GM19324 (cell line): Measurements from ENCODE around the gene CADM1.

Experiments used
- ATAC-seq: cut with Tn5 transposase; IDR thresholded peaks from one replicate; pipeline ENCODE4 v1.9.1; 2021; ENCODE audit warnings: mild to moderate bottlenecking, moderate library complexity; ENCODE audit not compliant: unreplicated experiment, low FRiP score

Gene CADM1

DNA sequence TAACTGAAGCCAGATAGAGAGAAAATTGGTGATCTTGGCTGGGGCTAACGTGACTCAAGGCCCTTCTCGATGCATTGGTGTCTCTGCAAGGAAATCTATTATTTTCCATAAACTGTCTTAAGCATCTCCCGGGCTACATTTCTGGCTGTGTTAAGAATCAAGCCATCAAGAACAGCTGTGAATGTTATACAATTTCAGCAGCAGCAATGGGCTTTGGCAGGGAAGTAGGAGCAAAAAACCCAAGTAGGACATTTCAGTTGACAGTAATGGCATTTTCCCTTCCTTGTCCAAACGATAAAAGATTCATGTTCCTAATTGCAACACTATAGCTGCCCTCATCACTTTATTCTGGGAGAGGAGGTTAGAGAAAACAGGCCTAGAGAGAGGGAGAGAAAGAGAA, 335.0 kb downstream of the CADM1 start:
- ATAC-seq: no peak

DNA sequence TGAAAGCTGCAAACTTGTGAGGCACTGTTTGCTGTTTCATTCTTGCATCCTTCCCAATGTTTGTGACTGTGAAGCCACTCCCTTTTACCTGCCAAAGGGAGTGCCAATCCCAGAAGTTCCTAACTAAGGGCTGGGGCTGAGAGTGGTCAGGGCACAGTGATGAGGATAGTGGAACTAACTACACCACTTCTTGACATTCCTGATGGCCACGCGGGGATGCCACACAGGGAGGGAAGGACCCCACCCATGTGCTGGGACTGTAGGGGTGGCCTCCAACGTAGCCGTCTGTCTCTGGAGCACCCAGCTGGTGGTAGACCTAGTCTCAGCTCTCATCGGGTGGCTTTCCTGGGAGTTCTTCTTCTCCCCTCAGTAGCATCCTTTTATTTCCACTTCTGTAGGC, 335.5 kb downstream of the CADM1 start:
- ATAC-seq: no peak

DNA sequence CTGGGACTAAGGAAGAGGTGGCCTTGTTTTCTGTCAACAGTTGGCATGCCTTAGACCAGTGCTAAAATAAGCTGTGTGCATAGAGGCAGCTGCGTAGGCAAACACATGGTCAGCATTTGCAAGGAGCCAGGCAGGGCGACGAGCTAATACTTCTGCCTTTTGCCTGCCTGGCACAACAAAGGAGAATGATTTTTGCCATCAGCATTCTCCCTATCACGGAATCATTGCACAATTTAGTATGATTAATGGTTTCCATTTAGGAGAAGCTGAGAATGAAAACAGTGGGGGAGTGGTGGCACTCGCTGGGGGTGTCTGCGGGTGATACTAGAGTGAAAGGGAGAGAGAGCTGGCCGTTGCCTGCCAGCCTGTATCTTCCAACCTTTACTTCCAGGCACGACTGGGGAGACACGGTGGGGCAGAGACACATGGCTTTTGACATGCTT, 336.0 kb downstream of the CADM1 start:
- ATAC-seq: no peak

DNA sequence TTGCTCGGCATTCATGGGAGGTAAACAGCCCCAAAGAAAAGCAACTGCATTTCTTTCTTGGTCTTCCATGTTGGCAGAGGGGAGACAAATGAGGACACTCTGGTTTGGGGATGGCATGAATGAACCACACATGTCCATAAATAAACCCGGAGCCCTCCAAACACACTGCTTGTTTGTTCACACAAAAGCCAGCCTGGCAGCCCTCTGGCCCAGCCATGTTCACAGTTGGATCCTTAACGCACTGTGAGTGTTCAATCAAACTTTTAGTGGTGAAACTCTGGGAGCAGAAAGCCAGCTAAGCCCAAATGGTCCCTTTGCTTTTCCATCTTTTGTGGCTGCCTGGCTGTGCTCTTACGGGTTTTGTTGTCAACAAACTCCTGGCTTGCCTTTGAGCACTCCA, 336.8 kb downstream of the CADM1 start:
- no peak for ATAC-seq

DNA sequence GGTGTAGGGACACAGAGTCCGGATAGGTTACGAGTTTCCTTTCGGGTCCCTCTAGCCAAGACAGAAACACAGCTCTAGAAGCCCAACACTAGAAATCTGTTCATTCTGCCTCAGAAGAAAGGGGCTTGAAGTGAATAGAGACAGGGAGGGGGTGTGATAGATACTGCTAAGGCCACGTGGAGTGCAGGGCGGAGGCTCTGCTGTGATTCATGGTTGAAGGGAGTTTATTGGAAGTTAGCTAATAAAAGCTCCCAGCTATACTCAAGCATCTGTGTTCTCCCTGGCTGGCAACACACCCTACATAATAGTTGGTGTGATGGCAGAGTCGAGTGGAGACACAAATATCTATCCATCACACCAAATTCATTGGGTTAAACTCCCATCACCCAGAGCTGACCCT, 337.4 kb downstream of the CADM1 start:
- ATAC-seq: no peak

DNA sequence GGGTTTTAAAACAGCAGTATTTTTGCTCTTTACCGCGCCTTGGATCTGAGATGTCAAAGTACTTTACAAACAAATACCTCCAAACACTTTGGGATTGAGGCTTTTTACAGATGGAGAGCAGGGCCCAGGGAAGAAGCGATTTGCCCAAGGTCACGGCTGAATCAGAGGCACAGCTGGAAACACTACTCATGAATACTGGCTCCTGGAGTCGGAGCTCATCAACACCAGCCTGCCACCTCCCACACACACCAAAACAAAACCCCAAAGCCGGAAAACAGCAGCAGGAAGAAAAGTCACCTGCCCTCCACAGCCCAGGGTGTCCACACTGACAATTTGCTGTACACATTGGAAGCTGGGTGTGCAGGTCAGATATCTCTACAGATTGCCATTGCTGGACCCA, 339.4 kb downstream of the CADM1 start:
- ATAC-seq: no peak

DNA sequence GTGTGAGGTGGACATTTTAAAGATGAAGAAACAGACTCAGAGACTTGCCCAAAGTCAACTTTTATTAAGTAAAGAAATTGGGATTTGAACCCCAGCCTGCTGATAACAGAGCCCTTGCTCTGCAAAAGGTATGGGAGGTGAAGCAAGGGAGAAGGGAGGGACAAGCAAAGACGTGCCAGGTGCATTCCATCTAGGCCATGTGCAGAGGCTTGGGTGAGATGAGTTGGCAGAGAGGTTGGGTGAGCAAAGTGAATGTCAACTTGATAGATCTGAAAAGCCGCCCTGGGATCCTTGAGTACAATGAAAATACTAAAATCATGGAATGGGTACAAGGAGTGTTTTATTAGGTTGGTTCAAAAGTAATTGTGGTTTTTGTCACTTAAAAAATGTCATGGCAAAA, 341.3 kb downstream of the CADM1 start:
- ATAC-seq: no peak

DNA sequence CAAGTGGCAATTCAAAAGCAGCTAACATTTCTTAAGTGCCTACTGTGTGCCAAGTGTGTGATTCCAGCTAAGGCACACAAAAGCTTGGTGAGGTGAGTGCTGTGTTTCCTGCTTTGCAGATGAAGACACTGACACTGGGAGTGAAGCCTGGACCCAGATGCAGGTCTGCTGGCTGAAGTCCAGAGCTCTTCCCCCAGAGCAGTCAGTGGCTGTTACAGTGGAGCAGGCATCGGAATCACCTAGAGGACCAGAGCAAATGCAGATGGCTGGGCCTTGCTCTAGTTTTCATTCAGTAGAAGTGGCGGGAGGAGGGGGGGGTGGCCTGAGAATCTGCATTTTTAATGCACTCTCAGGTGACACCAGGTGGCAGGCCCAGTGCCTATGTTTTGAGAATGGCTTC, 342.3 kb downstream of the CADM1 start:
- ATAC-seq: no peak

DNA sequence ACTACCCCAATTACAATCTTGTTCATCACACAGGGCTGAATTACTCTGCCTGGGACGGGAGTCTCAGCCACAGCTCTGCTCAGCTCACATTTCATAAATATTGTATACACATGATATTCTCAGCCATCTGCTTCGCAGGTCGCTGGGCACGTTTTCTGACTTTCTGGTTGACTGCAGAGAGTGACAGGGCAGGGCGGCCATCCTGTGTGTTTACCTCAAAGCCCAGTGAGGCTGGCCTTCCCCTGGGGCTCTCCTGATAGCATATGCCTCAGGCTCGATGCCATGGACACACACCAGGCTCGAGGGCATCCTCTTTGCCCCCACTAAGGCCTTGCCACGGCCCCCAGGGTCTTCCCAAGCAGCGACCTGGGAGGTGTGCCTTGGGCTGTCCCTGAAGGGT, 345.0 kb downstream of the CADM1 start:
- no peak for ATAC-seq

DNA sequence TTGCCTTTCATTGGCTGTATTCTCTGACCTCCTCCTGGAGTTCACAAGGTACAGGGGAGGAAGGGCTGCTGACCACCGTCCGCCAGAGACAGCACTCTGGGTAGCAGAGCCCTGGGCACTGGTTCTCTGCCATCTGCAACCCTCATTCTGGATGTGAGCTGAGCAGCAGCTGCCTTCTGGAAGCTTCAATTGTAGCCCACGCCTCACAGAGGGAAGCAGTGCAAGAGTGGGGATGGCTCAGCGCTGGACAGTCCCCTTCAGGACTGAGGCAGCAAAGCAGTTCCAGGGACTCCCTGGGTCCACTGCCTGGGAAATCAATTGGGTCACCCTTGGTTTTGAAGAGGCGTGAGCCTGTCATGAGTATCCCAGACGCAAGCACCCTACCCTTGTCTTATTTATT, 346.2 kb downstream of the CADM1 start:
- ATAC-seq: no peak

DNA sequence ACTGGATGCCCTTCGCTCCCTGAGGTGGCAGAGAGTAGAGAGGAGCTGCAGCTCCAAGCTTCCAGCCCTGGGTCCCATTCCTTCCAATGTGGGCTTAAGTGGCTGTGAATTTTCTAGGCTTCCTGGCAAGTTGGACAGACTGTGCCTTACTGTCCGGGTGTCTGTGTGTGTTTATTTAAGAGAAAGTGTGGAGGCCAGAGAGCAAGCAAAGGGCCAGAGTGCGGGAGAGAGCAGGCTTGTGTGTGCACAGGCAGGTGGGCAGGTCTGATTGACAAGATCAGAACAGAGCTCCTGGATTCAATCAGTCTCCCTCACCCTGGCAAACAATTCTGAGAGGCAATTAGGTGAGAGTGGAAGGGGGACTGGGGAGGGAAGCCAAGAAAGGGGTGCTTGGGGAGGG, 347.0 kb downstream of the CADM1 start:
- ATAC-seq: no peak

DNA sequence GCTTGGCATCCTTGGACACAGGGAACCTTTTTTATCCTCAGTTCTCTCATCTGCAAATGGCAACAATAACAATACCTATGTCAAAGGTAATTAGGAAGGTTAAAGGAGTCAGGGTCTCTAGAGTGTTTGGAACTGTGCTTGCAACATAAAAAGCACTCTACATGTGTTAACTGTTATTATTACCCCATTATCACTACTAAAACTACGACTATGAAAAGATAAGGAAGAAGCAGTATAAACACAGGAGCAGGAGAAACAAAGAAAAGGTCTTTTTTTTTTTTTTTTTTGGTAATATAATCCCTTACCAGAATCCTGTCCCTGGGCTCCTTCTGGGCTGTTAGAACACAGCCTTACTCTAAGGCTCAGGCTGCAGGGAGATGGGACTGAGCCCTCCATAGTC, 348.2 kb downstream of the CADM1 start:
- ATAC-seq: no peak

DNA sequence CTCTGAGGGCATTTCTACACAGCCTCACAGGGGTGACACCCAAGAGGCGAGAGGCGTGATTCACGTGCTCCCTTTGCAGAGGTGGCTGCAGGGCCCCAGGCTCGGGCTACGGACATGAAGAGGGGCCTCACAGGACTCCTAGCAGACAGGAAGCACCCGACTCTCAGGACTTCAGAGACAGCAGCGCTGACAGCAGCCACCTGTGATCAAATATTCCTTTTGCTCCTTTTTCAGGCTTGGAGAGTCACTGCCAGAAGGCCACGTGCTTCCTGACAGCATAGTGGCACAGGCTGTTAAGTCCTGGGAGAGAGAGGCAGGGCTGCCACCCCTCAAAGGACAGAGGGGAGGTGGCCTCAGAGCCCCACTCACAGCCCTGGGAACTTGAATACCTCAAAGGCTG, 348.9 kb downstream of the CADM1 start:
- ATAC-seq: no peak

DNA sequence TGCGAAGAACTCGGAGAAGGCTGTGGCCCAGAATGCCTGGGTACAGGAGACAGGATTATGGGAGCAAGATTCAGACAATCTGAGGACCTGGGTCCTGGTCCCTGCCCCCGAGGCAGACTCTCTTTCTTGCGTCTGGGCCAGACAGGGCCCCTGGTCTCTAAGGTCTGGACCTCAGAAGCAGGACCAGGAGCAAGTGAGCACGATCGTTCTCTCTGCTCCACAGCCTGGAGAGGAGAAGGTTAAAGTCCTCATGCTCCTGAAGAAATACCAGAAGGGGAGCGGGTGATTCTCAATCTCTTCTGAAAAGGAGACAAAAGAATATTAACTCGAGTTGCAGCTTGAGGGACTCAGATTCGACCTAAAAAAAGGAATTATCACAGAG, 349.9 kb downstream of the CADM1 start:
- no peak for ATAC-seq

DNA sequence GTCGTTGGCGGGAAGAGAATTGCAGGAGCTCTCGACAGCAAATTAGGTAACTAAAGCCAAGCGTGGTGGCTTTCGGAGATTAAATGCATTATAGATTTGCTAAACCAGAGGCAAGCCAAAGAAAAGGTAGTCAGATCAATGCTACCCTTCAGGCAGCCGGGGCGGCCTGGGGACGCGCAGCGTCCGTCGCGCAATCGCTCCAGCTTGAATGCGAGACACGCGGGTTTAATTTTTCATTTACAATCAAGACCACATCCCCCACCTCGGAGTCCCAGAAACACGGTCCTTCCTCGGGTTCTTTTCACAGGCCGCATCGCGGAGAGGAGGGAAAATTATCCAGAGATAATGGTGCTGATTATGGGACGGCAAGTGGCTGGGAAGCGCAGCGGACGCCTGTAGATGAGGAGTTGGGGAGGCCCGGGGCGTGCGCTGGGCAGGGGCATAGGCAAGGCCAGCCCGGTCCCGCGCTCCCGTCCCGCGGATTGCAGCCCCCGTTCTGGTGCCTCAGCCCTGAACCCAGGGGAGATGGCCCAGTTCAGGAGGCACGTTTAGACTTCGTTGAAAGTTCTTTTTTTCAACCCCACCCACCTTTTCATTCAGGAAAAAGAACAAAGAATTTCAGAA, 350.4 kb downstream of the CADM1 start:
- no peak for ATAC-seq

DNA sequence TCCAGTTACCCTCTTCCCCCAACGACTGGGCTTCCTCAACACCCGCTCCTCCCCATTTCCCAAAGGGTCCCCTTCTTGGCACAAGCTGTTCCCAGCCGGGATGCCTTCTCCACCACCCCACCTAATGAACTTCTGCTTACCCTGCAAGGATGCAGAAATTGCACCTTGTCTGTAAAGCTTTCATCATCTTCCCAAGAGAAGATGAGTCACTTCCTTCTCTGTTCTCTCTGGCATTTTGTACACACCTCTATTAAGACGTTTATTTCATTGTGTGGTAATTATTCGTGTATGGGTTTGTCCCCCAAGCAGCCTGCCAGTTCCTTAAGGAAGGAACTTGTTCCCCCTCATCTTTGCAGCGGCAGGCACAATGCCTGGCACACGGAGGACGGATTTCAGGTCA, 351.1 kb downstream of the CADM1 start:
- no peak for ATAC-seq

DNA sequence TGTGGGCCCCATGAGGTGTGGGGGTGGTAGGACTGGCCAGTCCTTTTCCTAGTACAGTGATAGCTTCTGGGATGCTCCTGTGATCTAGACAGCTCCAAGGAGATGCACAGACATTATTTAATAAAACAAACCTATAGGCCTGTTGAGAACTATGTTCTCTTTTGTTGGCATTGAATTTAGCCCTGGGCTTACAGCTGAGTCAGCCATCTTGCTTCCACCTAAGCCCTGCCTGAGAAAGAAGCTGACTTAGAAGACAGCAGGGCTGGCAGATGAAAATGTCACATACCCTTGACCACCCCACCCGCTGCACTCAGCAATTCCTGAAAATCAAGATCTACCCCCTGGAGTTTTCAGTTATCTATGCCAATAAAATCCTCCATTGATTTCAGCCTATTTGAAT, 353.2 kb downstream of the CADM1 start:
- ATAC-seq: no peak

DNA sequence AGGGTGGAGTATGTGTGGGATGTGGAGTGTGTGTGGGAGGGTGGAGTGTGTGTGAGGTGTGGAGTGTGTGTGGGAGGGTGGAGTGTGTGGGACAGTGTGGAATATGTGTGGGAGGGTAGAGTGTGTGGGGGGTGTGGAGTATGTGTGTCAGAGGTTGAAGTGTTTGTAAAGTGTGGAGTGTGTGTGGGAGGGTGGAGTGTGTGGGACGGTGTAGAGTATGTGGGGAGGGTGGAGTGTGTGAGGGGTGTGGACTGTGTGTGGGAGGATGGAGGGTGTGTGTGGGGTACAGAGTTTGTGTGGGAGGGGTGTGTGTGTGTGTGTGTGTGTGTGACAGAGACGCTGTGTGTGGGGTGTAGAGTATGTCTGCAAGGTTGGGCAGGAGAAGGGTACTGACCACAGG, 355.5 kb downstream of the CADM1 start:
- no peak for ATAC-seq

DNA sequence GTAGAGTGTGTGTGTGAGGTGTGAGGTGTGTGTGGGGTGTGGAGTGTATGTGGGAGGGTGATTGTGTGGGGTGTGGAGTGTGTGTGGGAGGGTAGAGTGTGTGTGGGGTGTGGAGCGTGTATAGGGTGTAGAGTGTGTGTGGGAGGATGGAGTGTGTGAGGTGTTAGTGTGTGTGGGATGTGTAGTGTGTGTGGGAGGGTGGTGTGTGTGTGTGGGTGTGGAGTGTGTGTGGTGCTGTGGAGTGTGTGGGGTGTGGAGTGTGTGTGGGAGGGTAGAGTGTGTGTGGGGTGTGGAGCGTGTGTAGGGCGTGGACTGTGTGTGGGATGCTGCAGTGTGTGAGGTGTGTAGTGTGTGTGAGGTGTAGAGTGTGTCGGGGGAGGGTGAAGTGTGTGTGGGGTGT, 356.1 kb downstream of the CADM1 start:
- no peak for ATAC-seq

DNA sequence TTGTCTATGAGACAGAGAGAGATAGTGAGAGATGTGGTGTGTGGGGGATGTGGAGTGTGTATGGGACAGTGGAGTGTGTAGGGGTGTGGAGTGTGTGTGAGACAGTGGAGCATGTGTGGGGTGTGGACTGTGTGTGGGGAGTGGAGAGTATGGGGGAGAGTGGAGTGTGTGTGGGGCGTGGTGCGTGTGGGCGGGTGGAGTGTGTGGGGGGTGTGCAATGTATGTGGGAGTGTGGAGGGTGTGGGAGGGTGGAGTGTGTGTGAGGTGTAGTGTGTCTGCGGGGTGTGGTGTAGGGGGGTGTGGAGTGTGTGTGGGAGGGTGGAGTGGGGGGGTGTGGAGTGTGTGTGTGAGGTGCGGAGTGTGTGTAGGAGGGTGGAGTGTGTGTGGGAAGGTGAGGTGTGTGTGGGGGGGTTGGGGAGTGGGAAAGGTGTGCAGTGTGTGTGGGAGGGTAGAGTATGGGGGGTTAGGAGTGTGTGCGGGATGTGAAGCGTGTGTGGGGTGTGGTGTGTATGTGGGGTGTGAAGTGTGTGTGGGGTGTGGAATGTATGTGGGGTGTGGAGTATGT, 356.9 kb downstream of the CADM1 start:
- no peak for ATAC-seq

DNA sequence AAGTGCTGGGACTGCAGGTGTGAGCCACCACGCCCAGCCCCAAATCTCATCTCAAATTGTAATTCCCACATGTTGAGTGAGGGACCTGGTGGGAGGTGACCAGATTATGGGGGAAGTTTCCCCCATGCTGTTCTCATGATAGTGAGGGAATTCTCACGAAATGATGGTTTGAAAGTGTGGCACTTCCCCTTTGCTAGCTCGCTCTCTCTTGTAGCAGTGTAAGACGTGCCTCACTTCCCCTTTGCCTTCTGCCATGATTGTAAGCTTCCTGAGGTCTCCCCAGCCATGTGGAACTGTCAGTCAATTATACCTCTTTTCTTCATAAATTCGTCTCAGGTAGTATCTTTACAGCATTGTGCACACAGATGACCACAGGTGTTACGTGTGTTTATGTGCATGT, 357.8 kb downstream of the CADM1 start:
- no peak for ATAC-seq

DNA sequence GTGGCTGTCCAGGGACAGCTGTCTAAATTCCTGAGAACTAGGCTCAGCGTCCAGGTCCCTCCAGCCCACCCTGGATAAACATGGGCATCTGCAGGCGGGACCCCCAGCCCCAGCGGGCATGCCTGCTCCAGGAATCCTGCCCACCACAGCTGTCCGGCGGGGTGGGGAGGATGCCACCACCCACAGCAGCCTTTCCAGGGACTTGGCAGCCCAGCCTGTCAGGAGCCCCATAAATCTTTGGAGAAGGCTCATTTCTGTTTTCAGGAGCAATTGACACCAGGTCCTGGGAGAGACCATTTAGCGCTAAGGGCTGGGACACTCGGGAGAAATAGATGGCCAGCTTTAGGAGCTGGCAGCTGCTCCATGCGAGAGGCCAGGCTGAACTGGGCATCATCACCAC, 358.9 kb downstream of the CADM1 start:
- ATAC-seq: no peak

DNA sequence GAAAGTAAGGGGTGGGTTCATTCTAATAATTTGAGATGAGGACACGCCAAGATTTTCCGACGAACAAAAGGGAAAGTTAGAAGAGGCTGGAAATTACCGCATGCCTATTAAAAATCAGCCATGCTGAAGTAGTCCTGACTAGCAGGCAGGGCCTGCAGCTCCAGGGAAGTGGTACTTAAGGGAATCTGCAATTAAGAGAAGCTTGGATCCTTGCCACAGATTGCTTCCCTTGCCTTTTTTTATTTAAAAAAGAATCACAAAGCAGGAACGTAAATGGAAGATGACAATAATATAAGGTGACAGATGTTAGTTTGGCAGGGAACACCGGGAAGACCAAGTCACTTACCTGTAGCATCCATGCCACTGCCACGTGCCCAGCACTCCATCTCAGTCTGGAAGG, 359.3 kb downstream of the CADM1 start:
- no peak for ATAC-seq
